COLO668 (cell line): ENCODE data around the gene ROCK1.
"Not testable (repeated sequence)": the region's sequence is repeated elsewhere in the genome, so short reads cannot be mapped to it uniquely, and the experiment has no call there.

Experiments used
- DNase-seq: peaks from one replicate; lab custom pipeline; 2025; ENCODE audit not compliant: unreplicated experiment; lab: John Stamatoyannopoulos, UW

The ROCK1 gene

DNA sequence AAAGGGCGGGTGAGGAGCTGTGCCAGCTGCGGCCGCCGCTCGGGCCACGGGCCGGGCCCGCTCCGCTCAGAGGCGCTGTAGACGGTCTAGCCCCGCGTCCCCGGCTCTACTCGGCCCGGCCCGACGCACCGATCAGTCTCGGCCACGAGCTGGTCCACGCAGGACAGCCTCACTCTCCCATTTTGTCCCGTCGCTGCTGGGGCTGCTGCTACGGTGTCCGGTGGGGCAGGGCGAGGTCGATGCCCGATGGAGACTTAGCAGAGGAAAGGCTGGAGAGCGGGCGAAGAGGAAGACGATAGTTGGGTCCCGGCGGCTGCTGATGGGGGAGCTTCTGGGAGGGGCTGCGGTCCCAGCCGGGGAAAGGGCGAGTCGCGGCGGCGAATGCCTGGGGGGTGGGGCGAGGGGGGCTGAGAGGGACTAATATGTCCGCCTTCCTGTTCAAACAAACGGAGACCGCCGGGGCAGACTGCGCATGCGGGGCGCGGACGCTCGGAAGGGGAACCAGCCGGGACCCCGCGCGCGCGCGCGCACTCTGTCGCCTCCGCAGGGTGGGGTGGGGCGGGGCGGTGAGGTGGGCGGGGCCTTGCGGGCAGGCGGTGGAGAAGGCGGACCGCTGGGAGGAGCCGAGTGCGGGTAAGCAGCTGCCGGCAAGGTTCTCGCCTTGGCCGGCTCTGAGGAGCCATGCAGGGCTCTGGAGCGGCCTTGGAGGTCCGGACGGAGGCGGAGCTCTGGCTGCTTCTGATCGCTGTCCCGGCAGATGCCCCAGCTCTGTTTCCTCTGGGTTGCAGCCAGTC is at the start of gene ROCK1:
TSS of gene ROCK1 (minus strand) at position 468 of the 794 bp plus-strand sequence. CDS start 903 bp downstream, outside the sequence.
- DNase-seq: peak; percentile 99

- no peak for DNase-seq
These were observed 43.8 kb upstream of the ROCK1 start for GRCh38 chr18:21155443-21155842.

GRCh38 chr18:21146016-21146415 is 34.4 kb upstream of the ROCK1 start:
- no peak for DNase-seq

DNA sequence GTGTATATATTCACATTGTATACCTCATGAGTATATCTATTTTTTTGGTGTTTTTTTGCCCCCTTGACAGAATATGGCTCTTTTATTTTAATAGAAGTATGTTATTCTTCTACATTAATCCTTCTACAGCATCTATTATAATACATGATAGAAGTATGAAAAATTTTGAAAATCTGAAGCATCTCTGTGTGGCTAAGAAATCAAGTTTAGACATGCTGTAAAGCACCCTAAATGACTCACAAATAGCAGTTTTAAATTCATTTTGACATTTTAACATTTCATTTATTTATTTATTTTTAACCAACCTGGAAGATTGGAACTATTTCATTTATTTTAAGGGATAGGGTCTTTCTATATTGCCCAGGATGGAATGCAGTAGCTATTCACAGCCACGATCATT is 33.8 kb upstream of the ROCK1 start:
- DNase-seq: no peak

DNA sequence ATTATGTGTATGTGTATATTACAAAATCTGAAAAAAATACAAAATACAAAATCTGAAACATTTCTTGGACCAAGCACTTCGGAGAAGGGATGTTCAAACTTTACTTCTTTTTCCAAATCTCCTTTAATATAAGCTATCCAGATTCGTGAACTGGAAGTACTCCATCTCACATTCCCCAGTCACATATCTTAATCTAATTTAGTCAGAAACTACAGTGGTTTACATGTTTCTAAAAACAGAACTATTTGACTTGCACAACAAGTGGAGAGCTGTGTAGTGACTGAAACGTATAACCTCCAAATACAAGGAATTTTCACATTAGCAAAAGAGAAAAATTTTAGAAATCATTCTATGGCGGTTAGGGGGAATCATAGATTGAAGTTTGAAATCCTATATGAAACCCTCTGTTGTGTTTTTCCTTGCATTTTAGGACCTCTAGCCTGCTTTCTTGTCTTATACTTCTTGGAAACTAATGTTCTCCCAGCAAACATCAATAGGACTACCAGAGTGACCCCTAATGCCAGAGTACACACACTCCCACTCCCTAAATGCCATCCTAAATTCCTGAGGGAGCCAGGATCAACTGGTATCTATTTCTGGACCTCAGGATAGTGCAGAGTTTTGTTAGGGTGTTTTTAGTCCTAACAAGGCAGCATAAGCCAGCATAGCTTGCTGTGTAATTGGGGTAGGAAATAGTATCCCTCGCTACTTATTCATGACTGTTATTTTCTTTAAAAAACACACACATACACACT is 30.2 kb upstream of the ROCK1 start:
- no peak for DNase-seq

DNA sequence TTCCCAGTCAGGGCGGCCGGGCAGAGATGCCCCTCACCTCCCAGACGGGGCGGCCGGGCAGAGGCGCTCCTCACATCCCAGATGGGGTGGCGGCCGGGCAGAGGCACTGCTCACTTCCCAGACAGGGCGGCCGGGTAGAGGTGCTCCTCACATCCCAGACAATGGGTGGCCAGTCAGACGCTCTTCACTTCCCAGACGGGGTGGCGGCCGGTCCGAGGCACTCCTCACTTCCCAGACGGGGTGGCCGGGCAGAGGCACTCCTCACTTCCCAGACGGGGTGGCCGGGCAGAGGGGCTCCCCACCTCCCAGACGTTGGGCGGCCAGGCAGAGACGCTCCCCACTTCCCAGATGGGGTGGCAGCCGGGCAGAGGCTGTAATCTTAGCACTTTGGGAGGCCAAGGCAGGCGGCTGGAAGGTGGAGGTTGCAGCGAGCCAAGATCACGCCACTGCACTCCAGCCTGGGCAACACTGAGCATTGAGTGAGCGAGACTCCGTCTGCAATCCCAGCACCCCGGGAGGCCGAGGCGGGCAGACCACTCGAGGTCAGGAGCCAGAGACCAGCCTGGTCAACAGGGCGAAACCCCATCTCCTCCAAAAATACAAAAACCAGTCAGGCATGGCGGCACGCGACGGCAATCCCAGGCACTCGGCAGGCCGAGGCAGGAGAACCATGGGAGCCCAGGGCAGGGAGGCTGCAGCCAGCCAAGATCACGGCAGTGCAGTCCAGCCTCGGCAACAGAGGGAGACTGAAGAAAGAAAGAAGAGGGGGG is 26.3 kb upstream of the ROCK1 start:
- DNase-seq: not testable (repeated sequence)

GRCh38 chr18:21134895-21135294 is 23.3 kb upstream of the ROCK1 start:
- no peak for DNase-seq

GRCh38 chr18:21132398-21132918 is 20.8 kb upstream of the ROCK1 start:
- DNase-seq: no peak

GRCh38 chr18:21131698-21132227 is 20.1 kb upstream of the ROCK1 start:
- DNase-seq: no peak

DNA sequence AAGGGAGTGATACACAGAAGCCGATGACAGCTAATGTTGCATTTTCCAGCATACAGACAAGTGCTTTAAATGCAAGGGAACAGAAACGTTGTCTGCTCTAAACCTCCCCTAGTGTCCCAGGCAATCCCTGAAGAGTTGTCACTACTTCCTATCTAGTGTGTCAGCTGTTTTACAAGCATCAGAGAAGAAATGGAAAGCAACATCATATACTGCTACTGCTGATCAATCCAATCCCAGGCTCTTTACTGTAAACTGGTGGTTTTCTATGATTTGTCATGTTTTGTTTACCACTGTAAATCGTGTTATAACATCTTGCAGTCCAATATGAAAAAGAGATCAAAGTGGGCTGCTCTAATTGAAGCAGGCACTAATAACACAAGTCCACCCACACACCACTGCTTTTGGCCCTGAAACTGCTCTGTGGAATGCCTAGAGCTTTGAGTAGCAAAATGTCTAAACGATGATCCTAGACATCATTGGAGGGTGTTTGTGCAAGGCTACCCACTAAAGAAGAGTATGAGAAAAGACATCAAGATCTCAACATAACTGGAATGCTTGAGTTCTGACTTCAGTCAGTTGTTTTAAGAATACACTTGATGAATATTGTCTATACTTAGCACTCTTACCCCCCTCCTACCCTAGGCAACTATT is 18.1 kb upstream of the ROCK1 start:
- DNase-seq: no peak

DNA sequence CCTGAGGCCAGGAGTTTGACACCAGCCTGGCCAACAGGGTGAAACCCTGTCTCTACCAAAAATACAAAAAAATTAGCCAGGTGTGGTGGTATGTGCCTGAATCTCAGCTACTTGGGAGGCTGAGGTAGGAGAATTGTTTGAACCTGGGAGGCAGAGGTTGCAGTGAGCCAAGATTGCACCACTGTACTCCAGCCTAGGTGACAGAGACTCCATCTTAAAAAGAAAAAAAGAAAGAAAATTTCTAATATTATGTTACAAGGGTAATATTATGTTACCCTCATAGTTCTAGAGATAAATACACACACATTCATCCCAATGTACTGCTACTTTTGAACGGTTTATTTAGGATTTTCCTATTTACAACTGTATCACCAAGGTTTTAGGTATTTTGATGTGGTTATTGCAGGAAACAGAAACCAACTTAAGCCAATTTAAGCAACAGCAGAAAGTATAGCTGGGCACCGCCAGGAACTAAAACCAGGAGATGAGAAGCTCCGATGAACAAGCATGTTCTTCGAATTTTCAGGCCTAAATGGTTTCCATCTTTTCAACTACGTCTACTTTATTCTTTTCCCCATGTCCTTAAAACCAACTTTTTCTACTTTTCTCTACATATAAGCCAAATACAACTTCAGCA is 11.8 kb upstream of the ROCK1 start:
- DNase-seq: no peak

GRCh38 chr18:21118806-21119205 is 7.2 kb upstream of the ROCK1 start:
- DNase-seq: no peak

GRCh38 chr18:21117409-21118131 is 6.0 kb upstream of the ROCK1 start:
- DNase-seq: no peak

DNA sequence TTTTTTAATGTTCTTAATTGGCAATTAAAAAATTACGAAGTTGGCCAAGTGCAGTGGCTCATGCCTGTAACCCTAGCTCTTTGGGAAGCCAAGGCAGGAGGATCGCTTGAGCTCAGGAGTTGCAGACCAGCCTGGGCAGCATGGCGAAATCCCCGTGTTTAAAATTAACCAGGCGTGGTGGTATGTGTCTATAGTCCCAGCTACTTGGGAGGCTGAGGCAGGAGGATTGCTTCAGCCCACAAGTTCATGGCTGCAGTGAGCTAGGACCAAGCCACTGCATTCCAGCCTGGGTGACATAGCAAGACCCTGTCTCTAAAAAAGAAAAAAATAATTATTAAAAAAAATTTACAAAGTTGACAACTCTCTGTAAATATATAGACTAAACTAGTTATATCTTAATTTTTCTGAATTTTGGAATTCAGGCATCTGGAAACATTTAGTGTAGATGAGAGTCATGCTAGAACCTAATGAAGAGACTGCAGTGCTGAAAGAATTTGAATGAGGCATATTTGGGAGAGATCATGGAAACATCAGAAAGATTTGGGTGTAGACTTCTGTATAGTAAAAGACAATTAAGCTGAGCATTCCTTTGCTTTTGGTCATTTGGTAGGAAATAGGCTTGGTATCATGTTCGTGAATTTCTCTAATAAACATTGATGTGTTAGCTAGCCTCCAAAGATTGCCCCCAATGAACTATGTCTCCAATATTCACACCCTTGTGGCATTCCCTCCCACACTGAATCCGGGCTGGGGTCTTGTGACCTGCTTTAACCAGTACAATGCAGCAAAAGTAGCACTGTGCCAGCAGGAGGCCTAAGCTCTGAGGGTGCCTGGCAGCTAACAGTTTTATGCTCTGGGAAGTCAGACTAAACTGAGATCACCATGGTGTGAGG is 4.2 kb upstream of the ROCK1 start:
- DNase-seq: no peak

- no peak for DNase-seq
These were observed 1.0 kb upstream of the ROCK1 start for GRCh38 chr18:21112543-21113105.

GRCh38 chr18:21112140-21112473 is 494 bp upstream of the ROCK1 start:
- DNase-seq: peak; percentile 79

DNA sequence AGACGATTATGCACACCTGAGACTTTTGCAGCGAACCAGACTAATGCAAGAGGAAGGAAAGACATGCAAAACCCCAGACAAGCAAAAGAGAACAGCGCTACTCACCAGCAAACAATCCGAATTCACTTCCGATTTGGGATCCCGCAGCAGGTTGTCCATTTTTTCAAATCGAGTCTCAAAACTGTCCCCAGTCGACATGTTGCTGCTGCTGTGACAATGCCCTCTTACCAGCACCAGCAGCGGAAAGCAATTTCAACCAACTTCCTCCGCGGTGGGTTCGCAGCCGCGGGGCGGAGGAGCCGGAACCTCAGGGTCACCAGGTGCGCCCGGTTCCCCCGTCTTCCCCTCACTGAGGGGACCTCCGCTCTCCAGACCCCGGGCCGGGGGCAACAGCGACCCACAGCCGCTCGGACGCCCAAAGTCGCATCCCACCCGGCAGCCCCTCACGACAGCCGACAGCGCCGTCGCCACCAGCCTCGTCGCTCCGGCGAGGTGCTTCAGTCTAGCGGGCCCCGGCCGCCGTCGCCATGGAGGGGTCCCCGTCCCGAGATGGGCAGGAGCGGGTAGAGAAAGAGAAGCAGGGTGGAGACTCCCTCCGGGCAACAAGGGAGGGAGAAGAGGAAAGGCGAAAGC is 784 bp downstream of the ROCK1 start:
- peak; percentile 64 for DNase-seq
